Thoracic aorta (tissue), 2 donors: ENCODE data around the gene ZNF397. TPM values are rescaled to one million over a fixed set of nuclear protein-coding genes. Genes with fewer than 3 reads are reported as not detected.

Experiments used
- ATAC-seq: fragments of 150-250 bp; one replicate; pipeline ENCODE4 v1.8.0; 2017; ENCODE audit warnings: low read depth; ENCODE audit not compliant: insufficient number of reproducible peaks, low FRiP score
- DNase-seq: peaks from one replicate; pipeline ENCODE4 v3.0.0-alpha.2; 2020; ENCODE audit warnings: low spot score
- H3K27ac ChIP-seq, 2 donors: fragments of 200-600 bp; sonication (generic); 1 replicate in 1 of 2; 2 replicates in 1 of 2; pipeline ENCODE4 v1.5.1; 2016; ENCODE audit warnings: mild to moderate bottlenecking in 2 of 2, moderate library complexity in 2 of 2
- H3K27me3 ChIP-seq: fragments of 200-600 bp; sonication (generic); replicated peaks from 2 replicates; pipeline ENCODE4 v1.6.0; 2016; ENCODE audit warnings: mild to moderate bottlenecking; ENCODE audit not compliant: insufficient read depth
- H3K36me3 ChIP-seq: fragments of 200-600 bp; sonication (generic); one replicate; pipeline ENCODE4 v1.5.1; 2016
- H3K4me1 ChIP-seq, 2 donors: fragments of 200-600 bp; sonication (generic); 1 replicate in 1 of 2; 2 replicates in 1 of 2; pipeline versions ENCODE4 v1.5.1 to v1.6.0; 2016; ENCODE audit warnings: low read depth in 2 of 2, mild to moderate bottlenecking in 1 of 2; ENCODE audit not compliant: control insufficient read depth in 1 of 2
- H3K4me3 ChIP-seq: fragments of 200-600 bp; sonication (generic); 2 replicates; pipeline ENCODE4 v1.5.1; 2016; ENCODE audit warnings: mild to moderate bottlenecking
- H3K9me3 ChIP-seq: fragments of 200-600 bp; sonication (generic); 2 replicates; pipeline ENCODE4 v1.5.1; 2016
- total RNA-seq, 2 donors: library from RNA; depleted of rRNA; stranded (reverse); fragments of >200 nt; gene quantifications; one replicate each; pipeline versions ENCODE4 v1.1.0 to v1.2.3, GENCODE V29; 2016
- TF ChIP-seq, protein P1 (sequence below): fragments of 200-600 bp; sonication (generic); IDR thresholded peaks from one replicate; pipeline ENCODE4 v1.5.1; 2019; ENCODE audit warnings: antibody characterized with exemption

Gene ZNF397
- total RNA-seq, 2 donors from 2014 or later: 16.2 to 45.8 TPM

DNA sequence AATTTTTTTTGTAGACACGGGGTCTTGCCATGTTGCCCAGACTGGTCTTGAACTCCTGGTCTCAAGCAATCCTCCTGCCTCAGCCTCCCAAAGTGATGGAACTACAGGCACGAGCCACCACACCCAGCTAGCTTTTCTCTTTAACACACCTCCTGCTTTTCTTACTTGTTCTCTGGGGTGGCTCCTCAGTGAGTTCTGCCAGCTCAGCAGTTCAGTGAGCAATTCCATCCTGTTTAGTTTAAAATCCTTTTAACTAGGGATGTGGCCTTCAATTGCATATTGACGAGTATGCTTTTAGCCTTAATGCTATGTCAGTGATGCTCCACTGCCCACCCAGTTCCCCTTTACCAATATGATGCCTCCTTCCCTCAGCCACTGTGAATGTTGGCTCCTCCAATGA lies 16.1 kb downstream of the ZNF397 start:
- no peak overlapping the region for H3K27ac ChIP-seq
- TF ChIP-seq, protein P1, sequence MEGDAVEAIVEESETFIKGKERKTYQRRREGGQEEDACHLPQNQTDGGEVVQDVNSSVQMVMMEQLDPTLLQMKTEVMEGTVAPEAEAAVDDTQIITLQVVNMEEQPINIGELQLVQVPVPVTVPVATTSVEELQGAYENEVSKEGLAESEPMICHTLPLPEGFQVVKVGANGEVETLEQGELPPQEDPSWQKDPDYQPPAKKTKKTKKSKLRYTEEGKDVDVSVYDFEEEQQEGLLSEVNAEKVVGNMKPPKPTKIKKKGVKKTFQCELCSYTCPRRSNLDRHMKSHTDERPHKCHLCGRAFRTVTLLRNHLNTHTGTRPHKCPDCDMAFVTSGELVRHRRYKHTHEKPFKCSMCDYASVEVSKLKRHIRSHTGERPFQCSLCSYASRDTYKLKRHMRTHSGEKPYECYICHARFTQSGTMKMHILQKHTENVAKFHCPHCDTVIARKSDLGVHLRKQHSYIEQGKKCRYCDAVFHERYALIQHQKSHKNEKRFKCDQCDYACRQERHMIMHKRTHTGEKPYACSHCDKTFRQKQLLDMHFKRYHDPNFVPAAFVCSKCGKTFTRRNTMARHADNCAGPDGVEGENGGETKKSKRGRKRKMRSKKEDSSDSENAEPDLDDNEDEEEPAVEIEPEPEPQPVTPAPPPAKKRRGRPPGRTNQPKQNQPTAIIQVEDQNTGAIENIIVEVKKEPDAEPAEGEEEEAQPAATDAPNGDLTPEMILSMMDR: no peak
- H3K4me1 ChIP-seq: no peaks in the 10 kb centered on the region
- no peak for DNase-seq
- no peaks in the 10 kb centered on the region for H3K27me3 ChIP-seq
- H3K36me3 ChIP-seq: peaks cover 16% of the 10 kb centered on the region
- ATAC-seq: no peak
- no peaks in the 10 kb centered on the region for H3K9me3 ChIP-seq
- H3K4me3 ChIP-seq: no peak overlapping the region

DNA sequence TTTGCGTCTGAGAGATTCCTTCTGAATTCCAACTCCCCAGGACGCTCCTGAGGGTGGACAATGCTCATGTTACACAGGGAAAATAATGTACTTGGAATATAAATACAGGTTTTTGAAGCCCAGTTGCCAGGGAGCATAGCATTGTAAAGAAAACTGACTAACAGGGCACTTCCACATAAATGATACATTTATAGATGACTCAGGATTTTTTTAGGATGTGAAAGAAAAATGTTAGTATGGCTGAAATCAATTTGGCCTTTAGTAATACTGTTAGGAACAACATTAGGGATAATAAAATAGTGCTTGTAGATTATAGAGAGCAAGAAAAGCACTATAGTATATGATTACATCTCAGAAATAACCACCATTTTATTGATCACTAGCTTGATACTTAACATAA lies 23.6 kb downstream of the ZNF397 start:
- ATAC-seq (no peak), DNase-seq (no peak)
- Histone ChIP-seq H3K27ac (no peak overlapping the region), H3K4me1 (peaks cover 0 to 4% of the 10 kb centered on the region in 2 donors), H3K27me3 (no peaks in the 10 kb centered on the region), H3K36me3 (peaks cover 13% of the 10 kb centered on the region), H3K9me3 (no peaks in the 10 kb centered on the region), H3K4me3 (no peak overlapping the region)
- TF ChIP-seq, protein P1: no peak

DNA sequence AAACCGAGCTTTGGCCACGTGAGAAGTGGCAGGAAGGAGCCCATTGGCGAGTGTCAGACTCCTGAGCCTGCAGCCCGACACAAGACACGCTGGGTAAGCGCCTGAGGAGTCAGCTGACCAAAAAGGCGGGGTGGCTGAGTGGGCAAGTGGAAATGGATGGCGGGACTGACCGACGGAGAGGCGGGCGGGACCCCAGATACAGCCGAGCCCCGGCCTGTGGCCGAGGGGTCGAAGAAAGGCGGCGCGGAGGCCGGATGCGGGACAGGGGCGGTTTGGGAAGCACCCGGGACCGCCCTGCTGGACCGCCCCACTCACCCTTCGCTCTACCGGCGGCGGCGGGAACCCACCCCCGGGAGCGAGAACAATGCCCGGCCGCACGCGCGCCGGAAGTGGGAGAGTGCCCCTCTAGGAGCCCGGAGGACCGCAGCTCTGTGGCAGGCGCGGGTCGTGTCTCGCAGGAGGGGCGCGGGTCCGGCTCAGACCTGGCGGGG lies 26.4 kb downstream of the ZNF397 start:
- Histone ChIP-seq H3K27ac (peak overlapping the region; percentile 76 to 77), H3K27me3 (no peaks in the 10 kb centered on the region), H3K4me1 (peaks cover 0 to 4% of the 10 kb centered on the region in 2 donors), H3K36me3 (peaks cover 10% of the 10 kb centered on the region), H3K9me3 (no peaks in the 10 kb centered on the region), H3K4me3 (peak overlapping the region; percentile 81)
- DNase-seq: peak; percentile 31
- peak; percentile 75 for ATAC-seq
- TF ChIP-seq, protein P1: no peak

DNA sequence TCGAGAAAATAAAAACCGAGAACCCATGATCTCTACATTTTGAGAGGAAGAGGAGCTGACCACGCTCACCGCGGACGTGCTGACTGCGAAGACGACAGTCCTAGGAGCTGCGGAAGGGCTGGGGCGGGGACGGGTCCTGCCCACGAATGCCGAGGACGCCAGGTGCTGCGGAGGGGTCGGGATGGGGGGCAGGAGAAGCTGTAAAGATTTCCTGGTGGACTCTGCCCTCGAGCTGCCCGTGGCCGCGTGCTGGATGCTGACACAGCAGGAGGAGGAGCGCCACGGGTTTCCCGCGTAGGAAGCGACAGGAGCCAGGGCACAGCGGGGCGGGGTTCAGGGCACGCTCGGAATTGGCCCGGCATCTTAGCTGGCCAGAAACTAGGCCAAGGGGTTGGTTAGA lies 27.0 kb downstream of the ZNF397 start:
- ATAC-seq: no peak
- DNase-seq: no peak
- no peaks in the 10 kb centered on the region for H3K27me3 ChIP-seq
- H3K4me1 ChIP-seq: peaks cover 0 to 4% of the 10 kb centered on the region in 2 donors
- peaks cover 5% of the 10 kb centered on the region for H3K36me3 ChIP-seq
- no peaks in the 10 kb centered on the region for H3K9me3 ChIP-seq
- peak overlapping the region; percentile 28 to 76 for H3K27ac ChIP-seq
- peak overlapping the region; percentile 81 for H3K4me3 ChIP-seq
- TF ChIP-seq, protein P1: no peak

DNA sequence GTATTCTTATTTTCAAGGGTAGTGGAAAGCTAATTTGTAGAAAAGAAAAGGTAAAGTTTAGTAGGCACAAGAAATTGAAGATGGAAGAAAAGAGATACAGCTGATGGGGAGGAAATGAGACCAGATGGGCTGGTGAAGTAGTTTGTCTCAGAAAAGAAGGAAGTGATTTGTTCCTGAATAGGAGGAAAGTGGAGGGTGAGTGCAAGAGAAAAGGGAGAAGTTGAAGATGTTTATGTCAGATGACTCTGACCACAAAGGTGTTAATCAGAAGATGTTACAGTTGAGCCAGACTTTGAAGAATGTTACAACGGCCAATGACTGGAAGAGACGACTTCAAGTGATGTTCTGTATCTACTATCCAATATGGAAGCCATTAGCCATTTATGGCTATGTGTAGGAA lies 28.0 kb downstream of the ZNF397 start:
- Histone ChIP-seq H3K36me3 (no peaks in the 10 kb centered on the region), H3K27me3 (no peaks in the 10 kb centered on the region), H3K9me3 (no peaks in the 10 kb centered on the region), H3K27ac (no peak overlapping the region), H3K4me1 (peaks cover 0 to 4% of the 10 kb centered on the region in 2 donors), H3K4me3 (no peak overlapping the region)
- ATAC-seq (no peak), DNase-seq (no peak)
- TF ChIP-seq, protein P1: no peak
